ENCODE data around the gene SLC2A3.

DNA sequence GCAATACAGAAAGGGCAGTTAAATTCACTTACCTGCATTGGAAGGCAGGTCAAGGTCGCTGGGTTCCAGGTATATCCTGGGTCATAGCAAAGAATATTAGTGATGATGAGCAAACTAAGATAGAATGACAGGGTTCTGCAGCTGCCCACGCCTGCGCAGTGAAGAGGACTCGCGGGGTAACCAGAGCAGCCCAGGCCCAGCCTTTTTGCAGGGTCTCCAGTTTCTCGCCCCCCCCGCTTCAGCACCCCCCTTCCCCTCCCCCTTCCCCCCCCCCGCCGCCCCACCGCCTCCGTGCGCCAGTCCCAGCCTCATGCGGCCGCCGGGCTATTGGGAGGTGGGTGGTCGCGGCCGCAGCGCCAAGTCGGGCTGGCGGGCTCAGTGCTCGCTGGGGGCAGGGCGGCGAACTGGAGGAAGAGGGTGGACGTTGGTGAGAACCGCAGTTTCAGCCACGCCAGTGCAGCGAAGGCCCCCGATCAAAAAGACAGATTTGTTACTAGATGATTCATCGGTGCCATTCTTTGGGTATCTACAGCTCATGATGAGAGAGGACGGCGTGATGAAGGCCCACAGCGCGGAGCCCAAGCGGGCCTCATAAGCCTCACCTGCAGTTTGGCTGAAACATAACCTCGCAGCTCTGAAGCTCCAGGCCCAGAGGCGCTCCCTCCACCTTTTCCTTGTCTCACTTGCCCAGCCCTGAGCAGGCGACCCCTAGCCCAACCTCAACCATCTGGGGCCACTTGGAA is 20.2 kb downstream of the SLC2A3 start:
- TF ChIP-seq, protein P1, sequence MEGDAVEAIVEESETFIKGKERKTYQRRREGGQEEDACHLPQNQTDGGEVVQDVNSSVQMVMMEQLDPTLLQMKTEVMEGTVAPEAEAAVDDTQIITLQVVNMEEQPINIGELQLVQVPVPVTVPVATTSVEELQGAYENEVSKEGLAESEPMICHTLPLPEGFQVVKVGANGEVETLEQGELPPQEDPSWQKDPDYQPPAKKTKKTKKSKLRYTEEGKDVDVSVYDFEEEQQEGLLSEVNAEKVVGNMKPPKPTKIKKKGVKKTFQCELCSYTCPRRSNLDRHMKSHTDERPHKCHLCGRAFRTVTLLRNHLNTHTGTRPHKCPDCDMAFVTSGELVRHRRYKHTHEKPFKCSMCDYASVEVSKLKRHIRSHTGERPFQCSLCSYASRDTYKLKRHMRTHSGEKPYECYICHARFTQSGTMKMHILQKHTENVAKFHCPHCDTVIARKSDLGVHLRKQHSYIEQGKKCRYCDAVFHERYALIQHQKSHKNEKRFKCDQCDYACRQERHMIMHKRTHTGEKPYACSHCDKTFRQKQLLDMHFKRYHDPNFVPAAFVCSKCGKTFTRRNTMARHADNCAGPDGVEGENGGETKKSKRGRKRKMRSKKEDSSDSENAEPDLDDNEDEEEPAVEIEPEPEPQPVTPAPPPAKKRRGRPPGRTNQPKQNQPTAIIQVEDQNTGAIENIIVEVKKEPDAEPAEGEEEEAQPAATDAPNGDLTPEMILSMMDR (IDR thresholded peaks at IDR 0.05; ENCODE audit: insufficient read depth, low read length): no peak
- TF ChIP-seq POLR2AphosphoS5 (IDR thresholded peaks at IDR 0.05; ENCODE audit: low read depth) (no peak), GABPA (IDR thresholded peaks at IDR 0.05; ENCODE audit: low read depth) (no peak)
- TF ChIP-seq, protein P2, sequence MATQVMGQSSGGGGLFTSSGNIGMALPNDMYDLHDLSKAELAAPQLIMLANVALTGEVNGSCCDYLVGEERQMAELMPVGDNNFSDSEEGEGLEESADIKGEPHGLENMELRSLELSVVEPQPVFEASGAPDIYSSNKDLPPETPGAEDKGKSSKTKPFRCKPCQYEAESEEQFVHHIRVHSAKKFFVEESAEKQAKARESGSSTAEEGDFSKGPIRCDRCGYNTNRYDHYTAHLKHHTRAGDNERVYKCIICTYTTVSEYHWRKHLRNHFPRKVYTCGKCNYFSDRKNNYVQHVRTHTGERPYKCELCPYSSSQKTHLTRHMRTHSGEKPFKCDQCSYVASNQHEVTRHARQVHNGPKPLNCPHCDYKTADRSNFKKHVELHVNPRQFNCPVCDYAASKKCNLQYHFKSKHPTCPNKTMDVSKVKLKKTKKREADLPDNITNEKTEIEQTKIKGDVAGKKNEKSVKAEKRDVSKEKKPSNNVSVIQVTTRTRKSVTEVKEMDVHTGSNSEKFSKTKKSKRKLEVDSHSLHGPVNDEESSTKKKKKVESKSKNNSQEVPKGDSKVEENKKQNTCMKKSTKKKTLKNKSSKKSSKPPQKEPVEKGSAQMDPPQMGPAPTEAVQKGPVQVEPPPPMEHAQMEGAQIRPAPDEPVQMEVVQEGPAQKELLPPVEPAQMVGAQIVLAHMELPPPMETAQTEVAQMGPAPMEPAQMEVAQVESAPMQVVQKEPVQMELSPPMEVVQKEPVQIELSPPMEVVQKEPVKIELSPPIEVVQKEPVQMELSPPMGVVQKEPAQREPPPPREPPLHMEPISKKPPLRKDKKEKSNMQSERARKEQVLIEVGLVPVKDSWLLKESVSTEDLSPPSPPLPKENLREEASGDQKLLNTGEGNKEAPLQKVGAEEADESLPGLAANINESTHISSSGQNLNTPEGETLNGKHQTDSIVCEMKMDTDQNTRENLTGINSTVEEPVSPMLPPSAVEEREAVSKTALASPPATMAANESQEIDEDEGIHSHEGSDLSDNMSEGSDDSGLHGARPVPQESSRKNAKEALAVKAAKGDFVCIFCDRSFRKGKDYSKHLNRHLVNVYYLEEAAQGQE (IDR thresholded peaks at IDR 0.05; ENCODE audit: insufficient replicate concordance, low read depth): no peak

Data from HL-60 (cell line).